IMR-90 (cell line): ENCODE data around the gene MPZL2. TPM values are rescaled to one million over a fixed set of nuclear protein-coding genes. Genes with fewer than 3 reads are reported as not detected.

Experiments used
- ATAC-seq: fragments of 200-7000 bp; cut with Tn5 transposase; 2 replicates; pipeline ENCODE4 v1.9.1; 2020; ENCODE audit warnings: low read depth, mild to moderate bottlenecking, moderate library complexity
- BruUV-seq: library from RNA; stranded (reverse); fragments of 400-500 nt; replicated peaks from 2 replicates; lab custom pipeline; 2021; lab: Mats Ljungman, UMichigan
- CTCF ChIA-PET: fragments of 300-600 bp; formaldehyde crosslinking; extraction: SDS; loops from one replicate; lab custom pipeline; 2021; ENCODE audit warnings: antibody characterized with exemption; lab: Yijun Ruan, JAX
- POLR2A ChIA-PET: fragments of 300-600 bp; sonication (Branson Sonifier 250); formaldehyde crosslinking; loops from one replicate; lab custom pipeline; 2022; ENCODE audit warnings: antibody characterized with exemption; ENCODE audit not compliant: unreplicated experiment; lab: Charles Lee
- DNase-seq: peaks from one replicate; pipeline ENCODE4 v3.0.0; 2013
- H2AFZ ChIP-seq: replicated peaks from 2 replicates; pipeline ENCODE3; 2013; ENCODE audit warnings: low read length, mild to moderate bottlenecking; ENCODE audit not compliant: poor library complexity
- H2AK5ac ChIP-seq: 2 replicates; pipeline ENCODE4 v1.6.1; 2013; ENCODE audit warnings: low read depth, low read length, inconsistent platforms
- H2AK9ac ChIP-seq: replicated peaks from 2 replicates; pipeline ENCODE3; 2013; ENCODE audit warnings: mild to moderate bottlenecking, low read depth, low read length, moderate library complexity; ENCODE audit not compliant: poor library complexity
- H2BK120ac ChIP-seq: 2 replicates; pipeline ENCODE4 v1.6.1; 2013; ENCODE audit warnings: low read depth, low read length, inconsistent platforms
- H2BK15ac ChIP-seq: 3 replicates; pipeline ENCODE4 v1.6.1; 2013; ENCODE audit warnings: low read depth, low read length, inconsistent platforms
- H2BK20ac ChIP-seq: 2 replicates; pipeline ENCODE4 v1.6.1; 2013; ENCODE audit warnings: low read depth, mild to moderate bottlenecking, inconsistent platforms, low read length, moderate library complexity
- H2BK5ac ChIP-seq: 2 replicates; pipeline ENCODE4 v1.6.1; 2013; ENCODE audit warnings: mild to moderate bottlenecking, low read depth, low read length, inconsistent platforms; ENCODE audit not compliant: poor library complexity, severe bottlenecking
- H3K14ac ChIP-seq: replicated peaks from 2 replicates; pipeline ENCODE4 v1.6.1; 2013; ENCODE audit warnings: low read depth, low read length, inconsistent platforms
- H3K18ac ChIP-seq: 2 replicates; pipeline ENCODE4 v1.6.1; 2013; ENCODE audit warnings: low read depth, low read length, control low read depth
- H3K23ac ChIP-seq: 2 replicates; pipeline ENCODE4 v1.6.1; 2013; ENCODE audit warnings: low read depth, low read length, inconsistent platforms
- H3K27ac ChIP-seq: 2 replicates; pipeline ENCODE4 v1.5.1; 2013; ENCODE audit warnings: mild to moderate bottlenecking, control low read depth, low read length; ENCODE audit not compliant: insufficient read depth
- H3K27me3 ChIP-seq: 2 replicates; pipeline ENCODE4 v1.6.1; 2013; ENCODE audit warnings: low read length; ENCODE audit not compliant: control insufficient read depth, insufficient read depth
- H3K36me3 ChIP-seq: 2 replicates; pipeline ENCODE4 v1.6.1; 2013; ENCODE audit warnings: low read length, mixed read lengths; ENCODE audit not compliant: control insufficient read depth, insufficient read depth
- H3K4ac ChIP-seq: 2 replicates; pipeline ENCODE4 v1.6.1; 2013; ENCODE audit warnings: low read depth, low read length, inconsistent platforms
- H3K4me1 ChIP-seq: 2 replicates; pipeline ENCODE4 v1.6.1; 2013; ENCODE audit warnings: low read length, mixed read lengths; ENCODE audit not compliant: control insufficient read depth, insufficient read depth
- H3K4me2 ChIP-seq: 2 replicates; pipeline ENCODE4 v1.6.1; 2013; ENCODE audit warnings: low read depth, mild to moderate bottlenecking, control low read depth, low read length, moderate library complexity
- H3K4me3 ChIP-seq: 2 replicates; pipeline ENCODE4 v1.5.1; 2013; ENCODE audit warnings: low read depth, mild to moderate bottlenecking, control low read depth, low read length, moderate library complexity; ENCODE audit not compliant: insufficient read depth
- H3K56ac ChIP-seq: 2 replicates; pipeline ENCODE4 v1.6.1; 2013; ENCODE audit warnings: low read length, inconsistent platforms; ENCODE audit not compliant: insufficient read depth; ENCODE audit errors: extremely low read depth
- H3K79me1 ChIP-seq, 2 experiments: 2 replicates each; pipeline ENCODE4 v1.6.1; 2013; ENCODE audit warnings: low read length in 2 of 2, inconsistent platforms in 1 of 2, low read depth in 1 of 2
- H3K9ac ChIP-seq: 2 replicates; pipeline ENCODE4 v1.6.1; 2013; ENCODE audit warnings: low read depth, low read length, control low read depth
- H3K9me1 ChIP-seq: 2 replicates; pipeline ENCODE4 v1.6.1; 2013; ENCODE audit warnings: low read length, inconsistent platforms; ENCODE audit not compliant: insufficient read depth
- H3K9me3 ChIP-seq: 2 replicates; pipeline ENCODE4 v1.6.1; 2013; ENCODE audit warnings: low read length; ENCODE audit not compliant: control insufficient read depth, insufficient read depth
- H4K20me1 ChIP-seq: 2 replicates; pipeline ENCODE4 v1.6.1; 2013; ENCODE audit warnings: low read length, inconsistent platforms; ENCODE audit not compliant: insufficient read depth
- H4K5ac ChIP-seq: 2 replicates; pipeline ENCODE4 v1.6.1; 2013; ENCODE audit warnings: mild to moderate bottlenecking, low read depth, low read length, control low read depth
- H4K8ac ChIP-seq, 2 experiments: 2 replicates each; pipeline ENCODE4 v1.6.1; 2013; ENCODE audit warnings: low read depth in 2 of 2, low read length in 2 of 2, control low read depth in 1 of 2, inconsistent platforms in 1 of 2
- H4K91ac ChIP-seq: 2 replicates; pipeline ENCODE4 v1.6.1; 2013; ENCODE audit warnings: low read depth, low read length, inconsistent platforms; ENCODE audit not compliant: insufficient read depth
- CEBPB ChIP-seq: IDR thresholded peaks from 2 replicates; pipeline ENCODE4 v1.6.1; 2012; ENCODE audit warnings: low read depth, low read length, improper control_type of control experiment
- CHD1 ChIP-seq: IDR thresholded peaks from 2 replicates; pipeline ENCODE4 v1.6.1; 2012; ENCODE audit warnings: low read depth, low read length, improper control_type of control experiment
- CTCF ChIP-seq: conservative IDR thresholded peaks from 2 replicates; pipeline ENCODE4 v1.5.1; 2012; ENCODE audit warnings: mild to moderate bottlenecking, low read depth, low read length, improper control_type of control experiment
- MXI1 ChIP-seq: IDR thresholded peaks from 2 replicates; pipeline ENCODE4 v1.6.1; 2012; ENCODE audit warnings: low read depth, mild to moderate bottlenecking, low read length, moderate library complexity, borderline replicate concordance
- POLR2A ChIP-seq: IDR thresholded peaks from 2 replicates; pipeline ENCODE4 v1.6.1; 2012; ENCODE audit warnings: mild to moderate bottlenecking, low read depth, low read length
- RCOR1 ChIP-seq: IDR thresholded peaks from 2 replicates; pipeline ENCODE4 v1.6.1; 2012; ENCODE audit warnings: mild to moderate bottlenecking, low read length, improper control_type of control experiment; ENCODE audit not compliant: insufficient replicate concordance
- RFX5 ChIP-seq: IDR thresholded peaks from 2 replicates; pipeline ENCODE4 v1.8.0; 2012; ENCODE audit warnings: low read depth, mild to moderate bottlenecking, low read length, moderate library complexity
- USF2 ChIP-seq: fragments of 150-350 bp; IDR thresholded peaks from 2 replicates; pipeline ENCODE4 v1.6.1; 2017; ENCODE audit warnings: mild to moderate bottlenecking, antibody characterized with exemption, low read length, low read depth
- WGBS, 2 experiments: methylation state at CpG; one replicate each; pipeline versions ENCODE4 v1.1.5 to v1.1.7; 2013; ENCODE audit warnings: missing lambda C conversion rate in 2 of 2; ENCODE audit not compliant: insufficient read length in 1 of 2; ENCODE audit errors: extremely low coverage in 2 of 2; 5-methylcytosine and 5-hydroxymethylcytosine counted together
- dilution Hi-C: fragments of 300-500 bp; cut with HindIII; formaldehyde crosslinking; loops from one replicate; pipeline ENCODE4 v1.14.3; 2018; ENCODE audit warnings: low sequenced_read_pairs; ENCODE audit not compliant: unreplicated experiment
- in situ Hi-C: fragments of 300-500 bp; cut with MboI; formaldehyde crosslinking; loops from 3 replicates; pipeline ENCODE4 v1.14.3; 2019; ENCODE audit warnings: low sequenced_read_pairs, inconsistent platforms, mixed read lengths
- intact Hi-C: fragments of 100-400 bp; cut with micrococcal nuclease; formaldehyde crosslinking; loops from 2 replicates; pipeline ENCODE4 v1.10.0; 2022
- polyA plus RNA-seq, 3 experiments: library from polyadenylated mRNA; depleted of rRNA; stranded (reverse); fragments of >200 nt; gene quantifications; 2 replicates each; pipeline ENCODE4 v1.2.3, GENCODE V29; 2012; ENCODE audit warnings: low replicate concordance in 1 of 3
- total RNA-seq: library from RNA; depleted of rRNA; stranded (reverse); fragments of >200 nt; gene quantifications from 2 replicates; pipeline ENCODE4 v1.2.3, GENCODE V29; 2012

Gene MPZL2
- total and polyA plus RNA-seq, 2 of the 4 experiments (the other 2 are of a cell fraction), result not detected

GRCh38 chr11:118306556-118306955 is 42.5 kb upstream of the MPZL2 start:
- Histone ChIP-seq H3K9me1 (no peaks in the 10 kb centered on the region), H4K20me1 (no peaks in the 10 kb centered on the region), H2BK20ac (no peak overlapping the region), H2BK15ac (no peak overlapping the region), H3K27ac (no peak overlapping the region), H2AFZ (no peak overlapping the region), H3K18ac (no peak overlapping the region), H3K4me2 (no peak overlapping the region), H3K4me3 (no peak overlapping the region), H3K79me1 (no peaks in the 10 kb centered on the region), H3K36me3 (no peaks in the 10 kb centered on the region), H3K27me3 (peaks cover 11% of the 10 kb centered on the region), H3K4ac (no peak overlapping the region), H2AK5ac (no peak overlapping the region), H3K9ac (no peak overlapping the region), H4K91ac (no peak overlapping the region), H4K5ac (no peak overlapping the region), H3K4me1 (no peaks in the 10 kb centered on the region), H2AK9ac (no peak overlapping the region), H2BK5ac (no peak overlapping the region), H3K56ac (no peak overlapping the region), H3K23ac (no peak overlapping the region), H2BK120ac (no peak overlapping the region), H4K8ac (no peak overlapping the region), H3K9me3 (no peaks in the 10 kb centered on the region), H3K14ac (no peak overlapping the region)
- BruUV-seq, result no TSS peak
- WGBS, 2 experiments, result 20% methylated on average over 1 of the region's 2 CpGs; no CpG with 5 or more reads in 1 of the 2 experiments
- ChIA-PET POLR2A (no interaction called here), CTCF (no interaction called here)
- no peak for TF ChIP-seq CHD1
- no peak for TF ChIP-seq CEBPB
- TF ChIP-seq CTCF, result no peak
- TF ChIP-seq POLR2A, result no peak
- no peak for TF ChIP-seq RCOR1
- no peak for TF ChIP-seq RFX5
- no peak for TF ChIP-seq MXI1
- TF ChIP-seq USF2, result no peak
- intact Hi-C loops, result no loop called here
- no peak for ATAC-seq
- in situ Hi-C loops, result no loop called here
- dilution Hi-C loops, result no loop called here
- DNase-seq, result no peak
